GM12878 (cell line): Measurements from ENCODE around the gene MMP20. TPM values are rescaled to one million over a fixed set of nuclear protein-coding genes. Genes with fewer than 3 reads are reported as not detected.

Experiments
- ATAC-seq: fragments of 200-7000 bp; cut with Tn5 transposase; 3 replicates; pipeline ENCODE4 v1.9.1; 2020; ENCODE audit warnings: mild to moderate bottlenecking, moderate library complexity
- BruUV-seq: library from RNA; stranded (reverse); fragments of 400-500 nt; replicated peaks from 2 replicates; lab custom pipeline; 2021; lab: Mats Ljungman, UMichigan
- CTCF ChIA-PET: fragments of 300-600 bp; sonication (Branson Sonifier 250); formaldehyde crosslinking; extraction: SDS; loops from one replicate; lab custom pipeline; 2021; ENCODE audit warnings: inconsistent platforms; lab: Yijun Ruan, JAX
- POLR2A ChIA-PET: fragments of 350-600 bp; formaldehyde crosslinking; extraction: SDS; loops from one replicate; lab custom pipeline; 2021; ENCODE audit warnings: inconsistent platforms; lab: Charles Lee
- RAD21 ChIA-PET: fragments of 300-600 bp; sonication (Branson Sonifier 250); formaldehyde crosslinking; loops from one replicate; lab custom pipeline; 2023; ENCODE audit warnings: antibody characterized with exemption; ENCODE audit not compliant: unreplicated experiment; lab: Charles Lee
- SMC1A ChIA-PET: fragments of 300-600 bp; sonication (Branson Sonifier 250); formaldehyde crosslinking; loops from one replicate; lab custom pipeline; 2023; ENCODE audit not compliant: unreplicated experiment, uncharacterized antibody; lab: Charles Lee
- DNase-seq: peaks from one replicate; pipeline ENCODE4 v3.0.0-alpha.2; 2011; ENCODE audit warnings: low read depth, low spot score
- FAIRE-seq: peaks from 3 replicates; lab custom pipeline; 2011; peaks lifted over from hg19 to GRCh38; lab: Jason Lieb, UNC
- H2AFZ ChIP-seq: 2 replicates; pipeline ENCODE4 v1.6.0; 2011; ENCODE audit warnings: low read depth, low read length, control low read depth; ENCODE audit not compliant: control insufficient read depth
- H3K27ac ChIP-seq: 2 replicates; pipeline ENCODE4 v1.5.1; 2011; ENCODE audit warnings: control low read depth; ENCODE audit not compliant: control insufficient read depth, insufficient read depth
- H3K27me3 ChIP-seq, 2 experiments: replicated peaks in 1 of 2; 2 replicates each; pipeline versions ENCODE4 v1.6.0 to v1.6.1; 2011; ENCODE audit warnings: low read length in 1 of 2; ENCODE audit not compliant: control insufficient read depth in 2 of 2, insufficient read depth in 2 of 2
- H3K36me3 ChIP-seq, 2 experiments: 2 replicates each; pipeline ENCODE4 v1.5.1; 2011; ENCODE audit warnings: low read length in 1 of 2; ENCODE audit not compliant: control insufficient read depth in 2 of 2, insufficient read depth in 2 of 2
- H3K4me1 ChIP-seq: 2 replicates; pipeline ENCODE4 v1.6.1; 2011; ENCODE audit warnings: mild to moderate bottlenecking, low read length, moderate library complexity, mixed read lengths; ENCODE audit not compliant: control insufficient read depth, insufficient read depth
- H3K4me2 ChIP-seq: 2 replicates; pipeline ENCODE4 v1.6.0; 2011; ENCODE audit warnings: control low read depth; ENCODE audit not compliant: control insufficient read depth, insufficient read depth
- H3K4me3 ChIP-seq: fragments of 200-600 bp; sonication (generic); 2 replicates; pipeline ENCODE4 v1.5.1; 2016
- H3K79me2 ChIP-seq: 2 replicates; pipeline ENCODE4 v1.6.0; 2011; ENCODE audit warnings: low read length; ENCODE audit not compliant: control insufficient read depth, insufficient read depth
- H3K9ac ChIP-seq: 2 replicates; pipeline ENCODE4 v1.8.0; 2011; ENCODE audit warnings: low read length, control low read depth, mixed read lengths; ENCODE audit not compliant: control insufficient read depth, insufficient read depth
- H3K9me3 ChIP-seq: replicated peaks from 3 replicates; pipeline ENCODE4 v1.5.1; 2011; ENCODE audit warnings: mild to moderate bottlenecking, low read length; ENCODE audit not compliant: control insufficient read depth, insufficient read depth
- H4K20me1 ChIP-seq: 2 replicates; pipeline ENCODE4 v1.6.0; 2011; ENCODE audit not compliant: control insufficient read depth, insufficient read depth
- CBX3 ChIP-seq: fragments of 200-600 bp; sonication (generic); IDR thresholded peaks from 2 replicates; pipeline ENCODE4 v1.6.1; 2016; ENCODE audit warnings: low read depth, borderline replicate concordance
- MXI1 ChIP-seq: fragments of 150-350 bp; IDR thresholded peaks from 2 replicates; pipeline ENCODE4 v1.6.1; 2011; ENCODE audit warnings: low read depth, mild to moderate bottlenecking, inconsistent platforms, low read length, improper control_type of control experiment
- RAD21 ChIP-seq: IDR thresholded peaks from 2 replicates; pipeline ENCODE4 v1.6.1; 2011; ENCODE audit warnings: mild to moderate bottlenecking, low read depth, low read length, moderate library complexity; ENCODE audit not compliant: insufficient read depth
- SMC3 ChIP-seq: IDR thresholded peaks from 2 replicates; pipeline ENCODE4 v1.6.1; 2011; ENCODE audit warnings: low read length, improper control_type of control experiment, borderline replicate concordance
- WGBS: methylation state at CpG from one replicate; pipeline ENCODE4 v1.1.6; 2016; ENCODE audit warnings: low lambda C conversion rate; ENCODE audit not compliant: insufficient replicate concordance, insufficient coverage; ENCODE audit errors: missing lambda C conversion rate; 5-methylcytosine and 5-hydroxymethylcytosine counted together
- in situ Hi-C: fragments of 300-500 bp; cut with MboI; formaldehyde crosslinking; loops from 9 replicates; pipeline ENCODE4 v1.14.3; 2018; ENCODE audit warnings: mixed read lengths
- intact Hi-C: fragments of 100-400 bp; cut with micrococcal nuclease; formaldehyde crosslinking; loops from one replicate; pipeline ENCODE4 v1.14.2; 2022; ENCODE audit not compliant: unreplicated experiment
- polyA plus RNA-seq, 11 experiments: library from polyadenylated mRNA; depleted of rRNA in 4 of 11; unstranded in 6 of 11; stranded (reverse) in 5 of 11; fragments of >200 nt; fragmentation: Nextera tagmentation in 4 of 11; fragmentation: Illumina TruSeq in 1 of 11; extraction: Ambion mirVana in 4 of 11; extraction: Trizol in 1 of 11; gene quantifications; 1 replicate in 1 of 11; 2 replicates in 10 of 11; pipeline versions ENCODE4 v1.2.1 to v1.2.3, GENCODE V29; 2011 to 2016; ENCODE audit warnings: inconsistent platforms in 2 of 11, missing spikeins in 2 of 11, low read depth in 1 of 11
- total RNA-seq, 4 experiments: library from RNA; depleted of rRNA in 3 of 4; stranded (reverse); fragments of >200 nt in 3 of 4; fragmentation: Illumina TruSeq in 1 of 4; extraction: Trizol in 1 of 4; gene quantifications; 2 replicates each; pipeline versions ENCODE4 v1.2.1 to v1.2.3, GENCODE V29; 2013 to 2021
- TF ChIP-seq, protein P1 (sequence below), 3 experiments: IDR thresholded peaks in 2 of 3; conservative IDR thresholded peaks in 1 of 3; 2 replicates each; pipeline ENCODE4 v1.5.1; 2011; ENCODE audit warnings: low read depth in 3 of 3, low read length in 3 of 3, mild to moderate bottlenecking in 3 of 3, control low read depth in 2 of 3, moderate library complexity in 2 of 3, inconsistent platforms in 1 of 3, mixed read lengths in 1 of 3; ENCODE audit not compliant: control insufficient read depth in 2 of 3, insufficient read depth in 1 of 3; ENCODE audit errors: extremely low read depth in 1 of 3

Gene MMP20
- total and polyA plus RNA-seq, 10 of the 15 experiments (the other 5 are each of a cell fraction or from before 2014, with no cell fraction given): 0.10 to 0.57 (median 0.19) TPM; not detected in 2

- intact Hi-C loops: loop anchor here (5.0 kb wide), 2 partner anchors 53 to 167 kb away; no protein-coding TSS in a partner anchor
- TF ChIP-seq SMC3 (peak; percentile 33; the same call in 1 of the 2 replicates), MXI1 (no peak), CBX3 (no peak), RAD21 (peak; percentile 80)
- TF ChIP-seq, protein P1, sequence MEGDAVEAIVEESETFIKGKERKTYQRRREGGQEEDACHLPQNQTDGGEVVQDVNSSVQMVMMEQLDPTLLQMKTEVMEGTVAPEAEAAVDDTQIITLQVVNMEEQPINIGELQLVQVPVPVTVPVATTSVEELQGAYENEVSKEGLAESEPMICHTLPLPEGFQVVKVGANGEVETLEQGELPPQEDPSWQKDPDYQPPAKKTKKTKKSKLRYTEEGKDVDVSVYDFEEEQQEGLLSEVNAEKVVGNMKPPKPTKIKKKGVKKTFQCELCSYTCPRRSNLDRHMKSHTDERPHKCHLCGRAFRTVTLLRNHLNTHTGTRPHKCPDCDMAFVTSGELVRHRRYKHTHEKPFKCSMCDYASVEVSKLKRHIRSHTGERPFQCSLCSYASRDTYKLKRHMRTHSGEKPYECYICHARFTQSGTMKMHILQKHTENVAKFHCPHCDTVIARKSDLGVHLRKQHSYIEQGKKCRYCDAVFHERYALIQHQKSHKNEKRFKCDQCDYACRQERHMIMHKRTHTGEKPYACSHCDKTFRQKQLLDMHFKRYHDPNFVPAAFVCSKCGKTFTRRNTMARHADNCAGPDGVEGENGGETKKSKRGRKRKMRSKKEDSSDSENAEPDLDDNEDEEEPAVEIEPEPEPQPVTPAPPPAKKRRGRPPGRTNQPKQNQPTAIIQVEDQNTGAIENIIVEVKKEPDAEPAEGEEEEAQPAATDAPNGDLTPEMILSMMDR (IDR thresholded peaks at IDR 0.05 in 2 of 3, conservative IDR thresholded peaks at IDR 0.05 in 1 of 3; ENCODE audit: control insufficient read depth in 2 of 3, extremely low read depth in 1 of 3, insufficient read depth in 1 of 3, low read depth in 3 of 3, low read length in 3 of 3): peak; percentile 18 to 55 (median 40); a peak in 5 of 6 replicates
- 45% methylated on average over 2 of the region's 2 CpGs for WGBS
- ChIA-PET POLR2A (interaction anchor here (0.7 to 5.5 kb wide), 9 partner anchors 14 to 320 kb away, joined by 3 to 67 read pairs (median 4); no protein-coding TSS in a partner anchor), RAD21 (interaction anchor here (0.6 to 7.4 kb wide), 37 partner anchors 15 to 608 kb away, joined by 3 to 308 read pairs (median 19); partner anchors contain the start of genes BIRC2 and MMP7), CTCF (interaction anchor here (0.6 to 11.7 kb wide), 55 partner anchors 11 to 753 kb away, joined by 3 to 361 read pairs (median 18); partner anchors contain the start of gene MMP20), SMC1A (interaction anchor here (0.9 to 8.5 kb wide), 46 partner anchors 11 to 754 kb away, joined by 3 to 242 read pairs (median 14); partner anchors contain the start of genes BIRC3 and MMP20)
- Histone ChIP-seq H2AFZ (no peak overlapping the region), H3K4me3 (no peak overlapping the region), H3K79me2 (no peaks in the 10 kb centered on the region), H3K4me1 (peaks cover 18% of the 10 kb centered on the region), H3K36me3 (no peaks in the 10 kb centered on the region), H3K9ac (no peak overlapping the region), H3K4me2 (no peak overlapping the region), H3K27me3 (no peaks in the 10 kb centered on the region), H4K20me1 (no peaks in the 10 kb centered on the region), H3K27ac (no peak overlapping the region), H3K9me3 (no peaks in the 10 kb centered on the region)
- FAIRE-seq (no peak), DNase-seq (no peak), ATAC-seq (0 out of 3 replicates have a peak, but pooled peaks have one; percentile 3)
- in situ Hi-C loops: loop anchor here (5.0 kb wide), 2 partner anchors 272 to 327 kb away; no protein-coding TSS in a partner anchor
- BruUV-seq: no TSS peak
These were observed 10.6 kb downstream of the MMP20 start for GRCh38 chr11:102614485-102614884.
